K562 (cell line): ENCODE measurements around the gene FNDC1. TPM values are rescaled to one million over a fixed set of nuclear protein-coding genes. Genes with fewer than 3 reads are reported as not detected.

ENCODE experiments used
- ATAC-seq: fragments of 200-7000 bp; cut with Tn5 transposase; 3 replicates; pipeline ENCODE4 v1.9.1; 2020; ENCODE audit warnings: moderate library complexity
- BruUV-seq: library from RNA; stranded (reverse); fragments of 400-500 nt; replicated peaks from 2 replicates; lab custom pipeline; 2021; lab: Mats Ljungman, UMichigan
- CTCF ChIA-PET: fragments of 300-600 bp; formaldehyde crosslinking; extraction: SDS; loops from one replicate; lab custom pipeline; 2021; ENCODE audit warnings: low intra/inter-chr PET ratio; lab: Yijun Ruan, JAX
- POLR2A ChIA-PET: fragments of 300-600, 350-650 bp; sonication (Branson Sonifier 250); formaldehyde crosslinking; extraction: SDS; loops from one replicate; lab custom pipeline; 2021; ENCODE audit warnings: antibody characterized with exemption, inconsistent platforms; lab: Yijun Ruan, JAX
- DNase-seq, 4 experiments: peaks; one replicate each; pipeline versions ENCODE4 v3.0.0 to v3.0.0-alpha.2; 2011 to 2018; ENCODE audit warnings: low spot score in 3 of 4, mixed read lengths in 3 of 4; ENCODE audit errors: extremely low read depth in 1 of 4
- FAIRE-seq: peaks from 2 replicates; lab custom pipeline; 2011; peaks lifted over from hg19 to GRCh38; lab: Jason Lieb, UNC
- H2AFZ ChIP-seq: 2 replicates; pipeline ENCODE4 v1.6.0; 2011; ENCODE audit warnings: low read depth, low read length, control low read depth, inconsistent platforms
- H3K27ac ChIP-seq: fragments of 200-600 bp; 3 replicates; pipeline ENCODE4 v1.8.0; 2011; ENCODE audit warnings: low read depth, mild to moderate bottlenecking, control low read depth, inconsistent platforms, low read length, moderate library complexity, mixed read lengths; ENCODE audit errors: extremely low read depth
- H3K27me3 ChIP-seq, 2 experiments: fragments of 300-600 bp in 1 of 2; 2 replicates in 1 of 2; 3 replicates in 1 of 2; pipeline versions ENCODE4 v1.6.0 to v1.8.0; 2011; ENCODE audit warnings: inconsistent platforms in 2 of 2, low read length in 2 of 2, mild to moderate bottlenecking in 1 of 2, mixed read lengths in 1 of 2, moderate library complexity in 1 of 2; ENCODE audit not compliant: control insufficient read depth in 2 of 2, insufficient read depth in 2 of 2
- H3K36me3 ChIP-seq: fragments of 300-600 bp; 3 replicates; pipeline ENCODE4 v1.8.0; 2011; ENCODE audit warnings: mild to moderate bottlenecking, low read length, inconsistent platforms; ENCODE audit not compliant: control insufficient read depth, insufficient read depth
- H3K4me1 ChIP-seq, 2 experiments: fragments of 200-600 bp in 1 of 2; replicated peaks in 1 of 2; 2 replicates in 1 of 2; 3 replicates in 1 of 2; pipeline versions ENCODE4 v1.5.1 to v1.8.0; 2011; ENCODE audit warnings: inconsistent platforms in 2 of 2, low read length in 2 of 2, mild to moderate bottlenecking in 1 of 2, mixed read lengths in 1 of 2, moderate library complexity in 1 of 2; ENCODE audit not compliant: control insufficient read depth in 2 of 2, insufficient read depth in 2 of 2
- H3K4me2 ChIP-seq: 2 replicates; pipeline ENCODE4 v1.6.1; 2011; ENCODE audit warnings: low read length, control low read depth, inconsistent platforms, mixed read lengths; ENCODE audit not compliant: insufficient read depth
- H3K4me3 ChIP-seq: fragments of 200-600 bp; sonication (generic), shearing (Covaris generic); 2 replicates; pipeline ENCODE4 v1.5.1; 2016; ENCODE audit warnings: control low read depth, inconsistent platforms
- H3K79me2 ChIP-seq: fragments of 200-600 bp; 3 replicates; pipeline ENCODE4 v1.8.0; 2011; ENCODE audit warnings: low read length, inconsistent platforms; ENCODE audit not compliant: control insufficient read depth, insufficient read depth
- H3K9ac ChIP-seq, 2 experiments: 2 replicates each; pipeline versions ENCODE4 v1.6.0 to v1.6.1; 2011; ENCODE audit warnings: low read depth in 2 of 2, low read length in 2 of 2, control low read depth in 1 of 2, inconsistent platforms in 1 of 2, mild to moderate bottlenecking in 1 of 2, mixed read lengths in 1 of 2; ENCODE audit not compliant: insufficient read depth in 1 of 2
- H3K9me1 ChIP-seq: one replicate; pipeline ENCODE4 v1.6.0; 2011; ENCODE audit warnings: inconsistent platforms, mild to moderate bottlenecking, low read length, moderate library complexity; ENCODE audit not compliant: control insufficient read depth, insufficient read depth
- H3K9me3 ChIP-seq: replicated peaks from 2 replicates; pipeline ENCODE4 v1.5.1; 2011; ENCODE audit warnings: low read depth, low read length, inconsistent platforms; ENCODE audit not compliant: control insufficient read depth, insufficient read depth
- H4K20me1 ChIP-seq: replicated peaks from 2 replicates; pipeline ENCODE4 v1.6.1; 2011; ENCODE audit warnings: low read length, inconsistent platforms, mixed read lengths; ENCODE audit not compliant: control insufficient read depth, insufficient read depth
- FOXA3 ChIP-seq, 2 experiments: fragments of 450-650 bp in 1 of 2; sonication (generic) in 1 of 2; formaldehyde crosslinking; IDR thresholded peaks in 1 of 2; conservative IDR thresholded peaks in 1 of 2; 2 replicates each; pipeline versions ENCODE4 v1.4.0 to v1.8.0; 2020 to 2022; ENCODE audit warnings: mild to moderate bottlenecking in 2 of 2, missing genetic modification reagents in 1 of 2
- MGA ChIP-seq: fragments of 450-650 bp; IDR thresholded peaks from 2 replicates; pipeline ENCODE4 v1.6.1; 2016; ENCODE audit warnings: mild to moderate bottlenecking, moderate library complexity
- XRCC3 ChIP-seq: fragments of 450-650 bp; IDR thresholded peaks from 2 replicates; pipeline ENCODE4 v1.6.1; 2017; ENCODE audit warnings: mild to moderate bottlenecking, moderate library complexity
- ZBTB2 ChIP-seq: fragments of 450-650 bp; IDR thresholded peaks from 2 replicates; pipeline ENCODE4 v1.6.1; 2016; ENCODE audit warnings: antibody characterized with exemption
- ZNF449 ChIP-seq: fragments of 250-450 bp; sonication (Bioruptor Pico); IDR thresholded peaks from 2 replicates; pipeline ENCODE4 v1.8.0; 2022; ENCODE audit warnings: moderate library complexity, mild to moderate bottlenecking, inconsistent platforms
- WGBS: fragments of 100-300 bp; shearing (Covaris generic); methylation state at CpG from one replicate; pipeline ENCODE4 v1.1.6; 2016; ENCODE audit warnings: low coverage, mixed read lengths; ENCODE audit not compliant: insufficient coverage; ENCODE audit errors: missing lambda C conversion rate; 5-methylcytosine and 5-hydroxymethylcytosine counted together
- in situ Hi-C: fragments of 300-500 bp; cut with MboI; formaldehyde crosslinking; loops from 4 replicates; pipeline ENCODE4 v1.15.0; 2018; ENCODE audit warnings: inconsistent platforms, mixed read lengths
- intact Hi-C: fragments of 100-400 bp; cut with micrococcal nuclease; formaldehyde crosslinking; loops from 2 replicates; pipeline ENCODE4 v1.14.2; 2022
- polyA plus RNA-seq, 8 experiments: library from polyadenylated mRNA; depleted of rRNA in 4 of 8; stranded (reverse) in 5 of 8; unstranded in 3 of 8; fragments of >200 nt; fragmentation: Nextera tagmentation in 2 of 8; fragmentation: Illumina TruSeq in 1 of 8; extraction: Ambion mirVana in 2 of 8; extraction: Trizol in 1 of 8; gene quantifications; 2 replicates each; pipeline versions ENCODE4 v1.2.1 to v1.2.3, GENCODE V29; 2011 to 2014; ENCODE audit warnings: inconsistent platforms in 1 of 8, missing spikeins in 1 of 8
- total RNA-seq, 7 experiments: library from RNA; depleted of rRNA in 6 of 7; stranded (reverse); fragments of >200 nt in 6 of 7; fragmentation: Illumina TruSeq in 2 of 7; extraction: Trizol in 2 of 7; gene quantifications; 2 replicates each; pipeline versions ENCODE4 v1.2.1 to v1.2.3, GENCODE V29; 2011 to 2021; ENCODE audit warnings: low replicate concordance in 1 of 7

FNDC1 gene
- total and polyA plus RNA-seq, 9 of the 15 experiments (the other 6 are each of a cell fraction or from before 2014, with no cell fraction given): not detected

- TF ChIP-seq ZBTB2: no peak
Observed at GRCh38 chr6:159255434-159255951, 86.3 kb downstream of the FNDC1 start (continued).

GRCh38 chr6:159256128-159256527 is 86.9 kb downstream of the FNDC1 start:
- no peaks in the 10 kb centered on the region for H3K4me1 ChIP-seq
- H3K27me3 ChIP-seq: peaks cover 0 to 7% of the 10 kb centered on the region in 2 experiments; a peak in 2 of 5 replicates
- no peaks in the 10 kb centered on the region for H3K9me1 ChIP-seq
- in situ Hi-C loops: no loop called here
- WGBS: 0% methylated on average over 5 of the region's 5 CpGs
- intact Hi-C loops: no loop called here
- BruUV-seq: no TSS peak
- no peak overlapping the region for H2AFZ ChIP-seq
- FAIRE-seq: no peak
- no peaks in the 10 kb centered on the region for H3K79me2 ChIP-seq
- POLR2A ChIA-PET: no interaction called here
- no peaks in the 10 kb centered on the region for H3K36me3 ChIP-seq
- no peak for ATAC-seq
- H4K20me1 ChIP-seq: no peaks in the 10 kb centered on the region
- no peak for DNase-seq
- CTCF ChIA-PET: no interaction called here
- H3K4me2 ChIP-seq: no peak overlapping the region
- H3K9ac ChIP-seq: no peak overlapping the region
- no peak overlapping the region for H3K27ac ChIP-seq
- no peak overlapping the region for H3K4me3 ChIP-seq
- no peaks in the 10 kb centered on the region for H3K9me3 ChIP-seq
- TF ChIP-seq FOXA3 (CRISPR knock-in tag; conservative IDR thresholded peaks at IDR 0.05 in 1 of 2, IDR thresholded peaks at IDR 0.05 in 1 of 2) (no peak), XRCC3 (no peak), ZNF449 (CRISPR knock-in tag) (no peak), MGA (no peak)
